ENCODE data around the gene ABHD6.

DNA sequence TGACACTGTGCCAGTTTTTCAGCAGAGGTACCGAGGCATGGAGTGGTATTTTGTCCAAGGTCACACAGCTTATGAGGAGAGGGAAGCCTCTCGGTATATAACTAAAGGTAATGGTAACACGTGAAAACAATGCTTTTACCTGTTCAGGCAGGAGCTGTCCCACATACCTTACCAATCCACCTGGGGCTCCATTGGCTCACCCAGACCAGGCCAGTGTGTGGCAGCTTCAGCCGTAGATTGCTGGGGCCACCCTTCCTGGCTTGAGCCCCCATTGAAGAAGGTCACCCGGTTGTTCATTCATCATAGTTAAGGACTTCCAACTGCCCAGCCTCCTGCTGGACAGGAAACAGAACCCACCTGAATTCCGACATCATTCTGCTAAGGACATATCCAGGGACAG, 59.3 kb downstream of the ABHD6 start:
- TF ChIP-seq HDGF (IDR thresholded peaks at IDR 0.05; ENCODE audit: borderline replicate concordance) (no peak), BHLHE40 (IDR thresholded peaks at IDR 0.05; ENCODE audit: borderline replicate concordance) (no peak), SP1 (IDR thresholded peaks at IDR 0.05) (no peak), LEF1 (IDR thresholded peaks at IDR 0.05; ENCODE audit: borderline replicate concordance) (no peak)
